Stimulated activated CD8-positive, alpha-beta memory T cell treated with anti-CD3 and anti-CD28 coated beads, Interleukin-4, amount 100 ng/mL, for 24 hours (primary cell): Measurements from ENCODE around the gene KLHL22.

Experiments used
- DNase-seq: peaks from one replicate; pipeline ENCODE4 v3.0.0-alpha.2; 2020; ENCODE audit warnings: low read depth

Gene KLHL22

DNA sequence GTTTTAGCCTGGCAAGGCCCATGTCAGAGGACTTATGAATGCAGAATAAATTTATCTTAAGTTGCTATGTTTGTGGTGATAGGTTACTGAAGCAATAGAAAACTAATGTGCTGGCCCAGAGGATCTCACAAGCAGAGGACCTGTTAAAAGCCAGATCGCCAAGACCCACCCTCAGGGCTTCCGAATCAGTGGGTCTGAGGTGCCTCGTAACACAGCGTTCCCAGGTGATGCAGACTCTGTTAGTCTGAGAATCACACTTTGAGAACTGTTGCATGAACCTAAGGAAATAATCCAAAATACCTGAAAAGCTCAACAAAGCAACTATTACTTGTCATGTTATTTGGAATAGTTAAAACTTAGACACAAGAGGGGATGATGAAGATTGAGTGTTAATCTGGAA lies 51.3 kb downstream of the KLHL22 start:
- no peak for DNase-seq

GRCh38 chr22:20442485-20443284 lies 52.9 kb downstream of the KLHL22 start:
- no peak for DNase-seq

GRCh38 chr22:20441631-20442484 lies 53.7 kb downstream of the KLHL22 start:
- DNase-seq, result no peak

- DNase-seq, result no peak
These were observed 54.7 kb downstream of the KLHL22 start for GRCh38 chr22:20440637-20441591.

DNA sequence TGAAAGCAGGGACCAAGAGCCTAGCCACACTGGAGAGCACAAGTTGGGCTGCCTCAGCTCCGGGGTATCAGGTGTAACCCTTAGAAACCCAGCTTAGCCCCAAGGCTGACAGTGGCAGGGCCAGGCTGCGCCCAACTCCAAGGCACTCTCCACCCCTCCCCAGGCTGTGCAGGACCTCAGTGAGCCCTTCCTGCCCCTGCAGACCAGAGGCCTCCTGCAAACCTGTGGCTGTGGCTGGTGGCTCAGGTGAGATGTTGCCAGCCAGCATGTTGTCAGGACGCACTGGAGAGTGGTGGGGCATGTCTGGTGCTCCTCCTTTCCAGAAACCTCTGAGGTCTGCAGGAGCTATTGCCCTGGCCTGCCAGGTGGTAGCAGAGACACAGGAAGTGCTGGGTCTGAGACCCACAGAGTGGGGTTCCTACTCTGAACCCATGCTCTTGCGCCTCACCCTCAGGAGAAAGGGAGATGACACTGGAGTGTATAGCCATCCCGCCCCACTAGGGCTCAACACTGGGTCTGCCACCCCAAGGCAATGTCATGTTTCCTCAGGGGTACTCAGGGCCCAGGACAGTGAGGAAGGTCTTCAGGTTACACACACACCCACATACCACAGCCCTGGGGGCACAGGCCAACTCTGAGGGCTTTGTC lies 55.5 kb downstream of the KLHL22 start:
- no peak for DNase-seq

DNA sequence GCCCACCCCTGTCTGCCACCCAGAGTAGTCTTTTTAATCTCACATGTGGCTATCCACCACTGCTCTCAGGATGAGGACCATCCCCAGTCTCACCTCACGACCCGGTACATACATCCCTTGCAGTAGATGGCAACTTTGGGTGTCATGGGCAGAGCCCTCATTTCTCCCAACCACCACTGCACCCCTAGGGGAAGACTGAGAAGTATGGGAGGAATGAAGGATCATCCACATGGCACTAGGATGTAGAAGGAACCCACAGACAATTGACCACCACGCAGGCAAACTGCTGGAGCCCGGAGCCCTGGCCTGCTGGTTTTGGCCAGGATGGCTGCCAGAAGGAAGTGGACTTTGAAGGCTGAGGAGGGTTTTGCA lies 56.1 kb downstream of the KLHL22 start:
- no peak for DNase-seq

DNA sequence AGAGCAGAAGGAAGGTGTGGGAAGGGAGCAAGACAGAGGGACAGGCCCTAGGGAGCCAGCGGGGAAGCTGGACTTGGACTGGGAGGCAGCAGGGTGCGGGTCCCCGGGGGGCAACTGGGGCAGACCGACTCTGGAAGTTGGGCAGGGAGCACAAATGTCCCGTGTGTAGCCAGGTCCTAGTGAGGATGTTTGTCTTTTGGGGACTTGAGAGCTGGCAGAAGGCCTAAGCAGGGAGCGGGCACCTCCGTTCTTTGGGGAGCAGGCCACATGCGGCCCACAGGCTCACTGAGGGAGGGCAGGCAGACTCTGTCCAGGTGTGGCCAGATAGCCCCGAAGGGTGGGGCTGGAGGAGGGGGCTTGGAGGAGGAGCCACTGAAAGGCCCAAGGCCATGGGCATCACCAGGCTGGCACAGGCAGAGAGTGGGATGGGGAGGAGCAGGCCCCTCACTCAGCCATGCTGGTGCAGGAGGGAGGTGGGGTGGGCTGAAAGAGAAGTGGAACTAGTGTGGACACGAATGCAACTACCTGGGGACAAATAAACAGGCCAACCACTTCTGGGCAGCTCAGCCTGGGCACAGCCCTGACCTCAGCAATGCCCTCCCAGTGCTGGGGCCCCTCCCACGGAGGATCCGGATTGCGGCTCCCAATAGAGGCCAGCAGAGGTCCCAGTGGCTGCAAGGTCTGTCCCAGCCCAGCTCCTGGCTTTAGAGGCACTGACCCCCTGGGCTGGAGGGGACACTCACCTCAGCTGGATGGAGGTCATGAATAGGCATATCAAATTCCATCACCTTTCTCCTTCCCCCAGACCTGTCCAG lies 56.7 kb downstream of the KLHL22 start:
- DNase-seq, result no peak

DNA sequence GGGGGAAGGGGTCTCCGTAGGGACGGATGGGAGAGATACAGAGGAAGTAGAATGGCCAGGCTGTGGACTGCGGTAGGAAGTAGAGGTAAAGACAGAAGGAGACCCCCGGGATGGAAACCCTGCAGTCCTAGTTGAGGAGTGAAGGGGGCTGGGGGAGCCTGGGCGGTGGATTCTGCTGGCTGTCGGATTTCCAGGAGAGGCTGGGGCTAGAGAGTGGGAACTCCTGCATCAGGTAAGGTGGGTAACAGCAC lies 57.2 kb downstream of the KLHL22 start:
- DNase-seq, result no peak

- DNase-seq, result no peak
These were observed 57.8 kb downstream of the KLHL22 start, which contains the start of gene SCARF2 for GRCh38 chr22:20437613-20438426. Gene SCARF2 (minus strand): TSS chr22:20437825. CDS start chr22:20437754, 71 bp downstream.

GRCh38 chr22:20436768-20437612 lies 58.6 kb downstream of the KLHL22 start:
- DNase-seq, result no peak

DNA sequence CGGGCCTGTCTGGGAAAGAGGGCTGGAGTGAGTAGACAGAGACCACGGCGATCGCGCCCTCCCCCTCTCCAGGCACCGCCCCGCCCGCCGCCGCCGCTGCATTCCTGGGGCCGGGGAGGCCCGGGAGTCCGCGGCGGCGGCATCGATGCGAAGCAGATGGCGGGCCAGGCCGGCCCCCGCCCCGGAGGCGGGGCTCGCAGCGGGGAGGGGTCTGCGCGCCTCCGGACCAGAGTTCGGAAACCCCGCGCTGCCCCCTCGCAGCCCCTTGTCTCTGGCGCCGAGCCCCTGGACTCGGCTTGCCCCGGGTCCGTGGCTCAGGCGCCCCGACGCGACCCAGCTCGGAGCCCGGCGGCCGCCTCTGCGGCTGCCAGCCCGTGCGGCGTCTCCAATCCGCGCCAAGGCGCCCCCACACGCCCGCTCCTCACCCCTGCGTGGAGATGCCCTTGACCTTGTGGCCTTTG lies 59.3 kb downstream of the KLHL22 start:
- DNase-seq, result no peak

DNA sequence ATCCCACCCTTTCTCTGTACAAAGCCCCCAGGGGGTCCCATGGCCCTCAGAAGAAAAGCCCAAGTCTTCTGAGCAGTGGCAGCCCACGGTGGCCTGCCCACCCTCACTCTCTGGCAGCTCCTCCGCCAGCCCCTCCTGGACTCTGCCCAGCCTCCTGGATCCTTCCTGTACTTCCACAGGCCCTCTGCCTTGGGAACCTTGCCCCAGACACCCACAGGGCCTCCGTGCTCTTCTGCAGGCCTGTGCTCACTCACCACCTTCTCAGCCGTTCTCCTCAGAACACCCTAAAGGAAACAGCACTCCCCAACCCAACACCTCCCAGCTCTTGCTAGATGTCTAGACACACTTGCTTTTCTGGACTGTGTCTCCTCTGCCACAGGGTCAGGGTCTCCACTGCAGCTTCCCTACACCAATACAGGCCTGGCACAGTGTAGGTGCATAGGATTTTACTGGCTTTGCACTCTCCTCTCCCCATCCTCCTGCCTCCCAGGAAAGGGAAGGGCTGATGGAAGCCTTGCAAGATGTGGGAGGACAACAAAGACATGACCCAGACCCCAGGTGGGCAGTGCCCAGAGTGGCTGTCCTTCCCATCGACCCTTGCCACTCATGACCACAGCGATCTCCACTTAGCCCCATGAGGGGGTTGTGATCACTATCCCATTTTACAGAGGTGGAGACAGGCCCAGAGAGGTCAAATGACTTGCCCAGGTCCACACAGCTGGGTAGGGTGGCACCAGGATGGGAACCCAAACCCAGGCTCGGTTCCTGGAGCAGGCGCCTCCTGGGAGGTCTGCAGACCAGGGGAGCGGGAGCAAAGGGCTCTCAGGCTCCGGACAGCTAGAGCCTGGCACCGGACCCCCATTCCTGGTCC lies 59.9 kb downstream of the KLHL22 start:
- no peak for DNase-seq

- no peak for DNase-seq
These were observed 60.8 kb downstream of the KLHL22 start for GRCh38 chr22:20434773-20435172.

DNA sequence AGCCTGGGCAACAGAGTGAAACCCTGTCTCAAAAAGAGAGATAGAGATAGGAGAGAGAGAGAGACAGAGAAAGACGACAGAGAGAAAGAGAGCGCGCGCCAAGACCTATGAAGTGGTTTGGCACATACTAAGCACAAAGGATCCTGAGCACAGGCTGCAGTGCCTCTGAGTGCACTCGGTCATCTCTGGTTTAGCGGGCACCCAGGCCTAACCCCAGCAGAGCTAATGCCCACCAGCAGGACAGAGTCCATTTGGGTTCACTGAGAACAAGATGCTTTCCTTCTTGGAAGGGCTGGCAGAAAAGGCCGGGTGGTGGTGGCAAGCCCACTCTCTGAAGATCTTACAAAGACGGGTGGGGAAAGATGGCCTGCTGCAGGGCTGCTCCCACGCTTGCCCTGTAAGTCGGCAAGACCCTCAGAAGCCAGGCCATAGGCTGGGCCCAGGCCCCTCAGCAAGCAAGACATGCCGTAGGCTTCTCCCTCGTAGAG lies 61.3 kb downstream of the KLHL22 start:
- DNase-seq, result no peak

DNA sequence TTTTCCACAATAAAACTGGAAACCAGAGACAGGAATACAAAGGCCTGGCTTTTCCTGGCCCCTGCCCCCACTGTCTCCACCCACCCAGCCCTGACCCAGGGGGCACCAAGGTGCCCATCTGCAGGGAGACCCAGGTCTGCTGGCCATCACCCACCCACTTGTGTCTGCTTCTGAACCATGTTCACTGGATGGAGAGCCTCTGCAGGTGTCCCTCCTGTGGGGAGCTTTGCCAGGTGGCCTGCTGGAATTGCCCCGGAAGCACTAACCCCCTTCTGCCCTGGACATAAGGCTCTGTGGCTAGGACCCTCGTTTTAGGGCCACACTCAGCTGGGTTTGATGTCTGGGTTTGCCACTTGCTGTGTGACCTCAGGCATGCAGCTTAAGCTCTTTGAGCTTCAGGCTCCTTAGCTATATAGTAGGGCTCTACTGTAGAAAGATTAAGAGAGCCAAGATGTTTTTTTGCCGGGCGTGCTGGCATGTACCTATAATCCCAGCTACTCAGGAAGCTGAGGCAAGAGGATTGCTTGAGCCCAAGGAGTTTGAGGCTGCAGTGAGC lies 61.8 kb downstream of the KLHL22 start:
- DNase-seq, result no peak

GRCh38 chr22:20433191-20433590 lies 62.4 kb downstream of the KLHL22 start:
- no peak for DNase-seq

DNA sequence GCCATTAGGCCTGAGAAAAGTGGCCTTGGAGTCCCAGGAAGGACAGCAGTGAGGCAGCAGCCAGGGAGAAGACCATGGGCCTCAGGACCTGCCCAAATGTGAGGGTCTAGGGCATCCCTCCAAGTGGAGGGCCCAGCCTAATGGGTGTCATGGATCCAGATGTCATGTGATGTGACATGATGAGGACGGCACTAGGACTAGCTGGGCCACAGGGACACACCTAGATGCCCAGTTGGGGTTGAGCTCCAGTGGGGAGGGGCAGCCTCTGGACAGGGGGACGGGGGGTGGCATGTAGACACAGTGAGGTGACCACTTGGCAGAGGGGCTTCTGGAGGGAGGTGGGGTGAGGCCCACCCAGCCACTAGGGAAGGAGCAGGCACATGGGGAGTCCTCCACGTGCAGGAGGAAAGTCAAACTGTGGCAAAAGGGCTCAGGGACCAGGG lies 63.3 kb downstream of the KLHL22 start:
- no peak for DNase-seq
